HCT116 (cell line): ENCODE data around the gene MYO1G. TPM values are rescaled to one million over a fixed set of nuclear protein-coding genes. Genes with fewer than 3 reads are reported as not detected.

ENCODE experiments used
- ATAC-seq: fragments of 200-7000 bp; cut with Tn5 transposase; 2 replicates; pipeline ENCODE4 v1.9.1; 2020; ENCODE audit warnings: mild to moderate bottlenecking, moderate library complexity
- BruUV-seq: library from RNA; stranded (reverse); fragments of 400-500 nt; replicated peaks from 2 replicates; lab custom pipeline; 2021; lab: Mats Ljungman, UMichigan
- CTCF ChIA-PET: fragments of 300-600 bp; sonication (Branson Sonifier 250); formaldehyde crosslinking; loops from one replicate; lab custom pipeline; 2021; ENCODE audit warnings: antibody characterized with exemption; lab: Charles Lee
- POLR2A ChIA-PET: fragments of 300-600, 350-600 bp; sonication (Branson Sonifier 250); formaldehyde crosslinking; loops from one replicate; lab custom pipeline; 2021; ENCODE audit warnings: antibody characterized with exemption; lab: Charles Lee
- RAD21 ChIA-PET, 2 experiments: fragments of 300-600 bp; sonication (Branson Sonifier 250); formaldehyde crosslinking; loops; one replicate each; lab custom pipeline; 2023; ENCODE audit warnings: low total read pairs in 2 of 2; ENCODE audit not compliant: uncharacterized antibody in 2 of 2, unreplicated experiment in 2 of 2, low non-redundant PET in 1 of 2; lab: Charles Lee
- DNase-seq: peaks from one replicate; pipeline ENCODE4 v3.0.0-alpha.2; 2010; ENCODE audit warnings: low read depth, low spot score
- H2AFZ ChIP-seq: fragments of 200-600 bp; shearing (Covaris generic), sonication (generic); 2 replicates; pipeline ENCODE4 v1.6.1; 2017; ENCODE audit warnings: low read depth, mixed run types, mixed read lengths, antibody characterized with exemption, low read length; ENCODE audit not compliant: poor library complexity, severe bottlenecking
- H3K27ac ChIP-seq: 2 replicates; pipeline ENCODE4 v1.5.1; 2012; ENCODE audit warnings: low read depth, low read length
- H3K27me3 ChIP-seq: fragments of 200-600 bp; sonication (generic); 2 replicates; pipeline ENCODE4 v1.6.1; 2016; ENCODE audit warnings: mixed run types, low read length, mixed read lengths; ENCODE audit not compliant: insufficient read depth
- H3K36me3 ChIP-seq, 2 experiments: fragments of 200-500 bp in 1 of 2; fragments of 200-600 bp in 1 of 2; sonication (Bioruptor generic) in 1 of 2; sonication (generic) in 1 of 2; 2 replicates each; pipeline versions ENCODE4 v1.5.1 to v1.6.1; 2014 to 2016; ENCODE audit warnings: low read length in 2 of 2, inconsistent platforms in 1 of 2, mixed read lengths in 1 of 2, mixed run types in 1 of 2; ENCODE audit not compliant: insufficient read depth in 2 of 2, control insufficient read depth in 1 of 2
- H3K4me1 ChIP-seq, 2 experiments: fragments of 200-600 bp in 1 of 2; sonication (generic) in 1 of 2; 2 replicates each; pipeline versions ENCODE4 v1.5.1 to v1.6.1; 2012 to 2017; ENCODE audit warnings: low read length in 2 of 2, inconsistent platforms in 1 of 2, mild to moderate bottlenecking in 1 of 2, mixed read lengths in 1 of 2, mixed run types in 1 of 2, moderate library complexity in 1 of 2; ENCODE audit not compliant: insufficient read depth in 2 of 2, control insufficient read depth in 1 of 2
- H3K4me2 ChIP-seq: fragments of 200-600 bp; sonication (generic); 2 replicates; pipeline ENCODE4 v1.6.1; 2017; ENCODE audit warnings: mixed run types, low read length, mixed read lengths
- H3K4me3 ChIP-seq, 2 experiments: fragments of 200-600 bp in 1 of 2; sonication (generic) in 1 of 2; replicated peaks in 1 of 2; 2 replicates each; pipeline ENCODE4 v1.5.1; 2011 to 2016; ENCODE audit warnings: low read length in 2 of 2, control low read depth in 1 of 2, low read depth in 1 of 2, mild to moderate bottlenecking in 1 of 2, mixed read lengths in 1 of 2, mixed run types in 1 of 2
- H3K79me2 ChIP-seq: fragments of 200-600 bp; sonication (generic); 2 replicates; pipeline ENCODE4 v1.6.1; 2017; ENCODE audit warnings: mild to moderate bottlenecking, mixed run types, low read length, moderate library complexity, mixed read lengths; ENCODE audit not compliant: insufficient read depth
- H3K9ac ChIP-seq: fragments of 200-600 bp; sonication (generic); 2 replicates; pipeline ENCODE4 v1.6.1; 2016; ENCODE audit warnings: low read length, mixed read lengths
- H3K9me2 ChIP-seq: fragments of 200-600 bp; sonication (generic), shearing (Covaris generic); 2 replicates; pipeline ENCODE4 v1.6.1; 2017; ENCODE audit warnings: mixed run types, mild to moderate bottlenecking, moderate library complexity; ENCODE audit not compliant: insufficient read depth
- H3K9me3 ChIP-seq, 2 experiments: fragments of 200-500 bp in 1 of 2; fragments of 200-600 bp in 1 of 2; sonication (Bioruptor generic) in 1 of 2; sonication (generic) in 1 of 2; 2 replicates each; pipeline ENCODE4 v1.6.1; 2014 to 2017; ENCODE audit warnings: low read length in 2 of 2, mixed read lengths in 2 of 2, inconsistent platforms in 1 of 2, low read depth in 1 of 2, mild to moderate bottlenecking in 1 of 2, mixed run types in 1 of 2, moderate library complexity in 1 of 2; ENCODE audit not compliant: control insufficient read depth in 1 of 2, insufficient read depth in 1 of 2
- H4K20me1 ChIP-seq: fragments of 200-600 bp; sonication (generic), shearing (Covaris generic); 2 replicates; pipeline ENCODE4 v1.6.1; 2017; ENCODE audit warnings: mixed run types, mild to moderate bottlenecking, moderate library complexity; ENCODE audit not compliant: insufficient read depth
- ATF3 ChIP-seq: IDR thresholded peaks from 2 replicates; pipeline ENCODE4 v1.6.1; 2012
- CBX3 ChIP-seq: IDR thresholded peaks from 2 replicates; pipeline ENCODE4 v1.6.1; 2012; ENCODE audit warnings: low read depth
- CTCF ChIP-seq, 3 experiments: fragments of 200-600 bp in 1 of 3; sonication (generic) in 1 of 3; IDR thresholded peaks in 2 of 3; conservative IDR thresholded peaks in 1 of 3; 2 replicates each; pipeline ENCODE4 v1.5.1; 2012 to 2017; ENCODE audit warnings: low read depth in 2 of 3, low read length in 2 of 3, antibody characterized with exemption in 1 of 3, borderline replicate concordance in 1 of 3, control low read depth in 1 of 3, mild to moderate bottlenecking in 1 of 3, mixed read lengths in 1 of 3, mixed run types in 1 of 3, moderate library complexity in 1 of 3; ENCODE audit not compliant: insufficient read depth in 1 of 3
- EGR1 ChIP-seq: IDR thresholded peaks from 2 replicates; pipeline ENCODE4 v1.6.1; 2012; ENCODE audit warnings: low read depth
- ELF1 ChIP-seq: IDR thresholded peaks from 2 replicates; pipeline ENCODE4 v1.6.1; 2012; ENCODE audit warnings: low read depth, borderline replicate concordance
- EZH2phosphoT487 ChIP-seq: fragments of 200-600 bp; IDR thresholded peaks from 2 replicates; pipeline ENCODE4 v1.6.1; 2018; ENCODE audit warnings: antibody characterized with exemption, borderline replicate concordance
- POLR2AphosphoS5 ChIP-seq: IDR thresholded peaks from 2 replicates; pipeline ENCODE4 v1.6.1; 2011; ENCODE audit warnings: mild to moderate bottlenecking, low read depth, low read length, moderate library complexity
- RAD21 ChIP-seq: IDR thresholded peaks from 2 replicates; pipeline ENCODE4 v1.6.1; 2012; ENCODE audit warnings: low read depth, mild to moderate bottlenecking
- SIN3A ChIP-seq: IDR thresholded peaks from 2 replicates; pipeline ENCODE4 v1.6.1; 2012; ENCODE audit warnings: low read depth
- SP1 ChIP-seq: IDR thresholded peaks from 2 replicates; pipeline ENCODE4 v1.6.1; 2012; ENCODE audit warnings: low read depth
- ZNF274 ChIP-seq: fragments of 200-500 bp; sonication (Bioruptor generic); IDR thresholded peaks from 2 replicates; pipeline ENCODE4 v1.6.1; 2014; ENCODE audit warnings: mild to moderate bottlenecking, low read depth, low read length, inconsistent platforms
- intact Hi-C: fragments of 100-400 bp; cut with micrococcal nuclease; formaldehyde crosslinking; loops from 2 replicates; pipeline ENCODE4 v1.10.0; 2022
- total RNA-seq: library from RNA; stranded (reverse); gene quantifications from one replicate; pipeline ENCODE4 v1.2.1, GENCODE V29; 2021; ENCODE audit not compliant: unreplicated experiment

Gene MYO1G
- total RNA-seq, 1 experiment from 2014 or later, result 0.74 TPM

GRCh38 chr7:44964384-44964830 is 14.4 kb downstream of the MYO1G start:
- ChIA-PET CTCF (no interaction called here), POLR2A (no interaction called here), RAD21 (no interaction called here)
- Histone ChIP-seq H3K9me2 (no peaks in the 10 kb centered on the region), H3K36me3 (no peaks in the 10 kb centered on the region), H3K4me2 (no peak overlapping the region), H3K27ac (no peak overlapping the region; the same call in 1 of the 2 replicates), H3K79me2 (no peaks in the 10 kb centered on the region), H3K27me3 (no peaks in the 10 kb centered on the region), H3K9ac (no peak overlapping the region), H3K9me3 (no peaks in the 10 kb centered on the region), H3K4me1 (peaks cover 3 to 5% of the 10 kb centered on the region in 2 experiments; a peak in 2 of 4 replicates), H3K4me3 (no peak overlapping the region), H4K20me1 (no peaks in the 10 kb centered on the region)
- BruUV-seq, result no TSS peak
- intact Hi-C loops, result loop anchor here (1.0 to 10.0 kb wide), 2 partner anchors 107 to 380 kb away; partner anchors contain the start of gene TMED4
- no peak for TF ChIP-seq SIN3A
- no peak for TF ChIP-seq EGR1
- no peak for TF ChIP-seq ELF1
- TF ChIP-seq CBX3, result no peak
- TF ChIP-seq CTCF (IDR thresholded peaks at IDR 0.05 in 2 of 3, conservative IDR thresholded peaks at IDR 0.05 in 1 of 3; ENCODE audit: borderline replicate concordance in 1 of 3, insufficient read depth in 1 of 3, low read depth in 2 of 3, low read length in 2 of 3), result peak; percentile 33 to 58 (median 54); a peak in 4 of 6 replicates
- peak; percentile 72 for TF ChIP-seq RAD21
- TF ChIP-seq EZH2phosphoT487, result no peak
- no peak for TF ChIP-seq SP1
- TF ChIP-seq POLR2AphosphoS5, result no peak
- no peak for TF ChIP-seq ATF3
- no peak for TF ChIP-seq ZNF274
- TF ChIP-seq, all 23 proteins: peak for 2
- peak; percentile 71 for ATAC-seq
- H2AFZ ChIP-seq, result no peak overlapping the region
- no peak for DNase-seq
